GDM1 (cell line): ENCODE results near the gene TSKU.
"Not testable (repeated sequence)": the region's sequence is repeated elsewhere in the genome, so short reads cannot be mapped to it uniquely, and the experiment has no call there.

ENCODE experiments used
- DNase-seq: peaks from one replicate; lab custom pipeline; 2025; lab: John Stamatoyannopoulos, UW

Gene TSKU

GRCh38 chr11:76824980-76825725 lies 42.0 kb downstream of the TSKU start:
- no peak for DNase-seq

- DNase-seq, result no peak
Observed at GRCh38 chr11:76825726-76826396, 42.7 kb downstream of the TSKU start.

- not testable (repeated sequence) for DNase-seq
Observed at GRCh38 chr11:76826508-76826907, 43.4 kb downstream of the TSKU start.

GRCh38 chr11:76827005-76827404 lies 43.8 kb downstream of the TSKU start:
- DNase-seq, result not testable (repeated sequence)

GRCh38 chr11:76830639-76831327 lies 47.6 kb downstream of the TSKU start:
- no peak for DNase-seq

GRCh38 chr11:76831686-76832310 lies 48.6 kb downstream of the TSKU start:
- DNase-seq, result no peak

- DNase-seq, result no peak
Observed at GRCh38 chr11:76832361-76832760, 49.2 kb downstream of the TSKU start.

- DNase-seq, result no peak
Observed at GRCh38 chr11:76834151-76834550, 51.0 kb downstream of the TSKU start.

- no peak for DNase-seq
Observed at GRCh38 chr11:76835036-76835435, 51.9 kb downstream of the TSKU start.

- no peak for DNase-seq
Observed at GRCh38 chr11:76835928-76836612, 52.9 kb downstream of the TSKU start.

- DNase-seq, result no peak
Observed at GRCh38 chr11:76836613-76837291, 53.6 kb downstream of the TSKU start.

- no peak for DNase-seq
Observed at GRCh38 chr11:76837696-76838677, 54.8 kb downstream of the TSKU start.

GRCh38 chr11:76838678-76839068 lies 55.5 kb downstream of the TSKU start:
- no peak for DNase-seq

- no peak for DNase-seq
Observed at GRCh38 chr11:76839311-76839710, 56.2 kb downstream of the TSKU start.

GRCh38 chr11:76841923-76842452 lies 58.8 kb downstream of the TSKU start:
- no peak for DNase-seq

GRCh38 chr11:76843907-76844306 lies 60.8 kb downstream of the TSKU start:
- DNase-seq, result no peak

GRCh38 chr11:76844511-76844910 lies 61.4 kb downstream of the TSKU start:
- no peak for DNase-seq

- no peak for DNase-seq
Observed at GRCh38 chr11:76845069-76845468, 61.9 kb downstream of the TSKU start.

- DNase-seq, result no peak
Observed at GRCh38 chr11:76846441-76846840, 63.3 kb downstream of the TSKU start.
